ENCODE data around the gene PECR.
"Not testable (repeated sequence)": the region's sequence is repeated elsewhere in the genome, so short reads cannot be mapped to it uniquely, and the experiment has no call there.

The PECR gene

DNA sequence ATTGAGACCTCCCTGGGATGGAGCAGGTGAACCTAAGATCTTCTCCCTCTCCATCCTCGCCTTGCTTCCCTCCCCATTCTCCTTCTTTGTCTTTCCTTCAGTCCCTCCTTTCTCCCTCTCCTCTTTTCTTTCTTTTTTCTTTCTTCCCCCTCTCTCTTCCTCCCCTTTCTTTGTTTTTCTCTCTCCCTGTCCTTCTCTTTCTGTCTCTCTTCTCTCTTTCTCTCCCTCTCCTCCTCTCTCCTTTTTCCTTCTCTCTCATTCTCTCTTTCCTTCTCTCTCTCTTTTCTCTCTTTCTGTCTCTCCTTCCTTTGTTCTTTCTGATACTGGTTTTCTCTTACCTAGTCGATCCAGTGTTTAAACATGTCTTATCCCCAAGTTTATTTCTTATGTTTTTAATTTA, 78.9 kb downstream of the PECR start:
- no peak for DNase-seq

DNA sequence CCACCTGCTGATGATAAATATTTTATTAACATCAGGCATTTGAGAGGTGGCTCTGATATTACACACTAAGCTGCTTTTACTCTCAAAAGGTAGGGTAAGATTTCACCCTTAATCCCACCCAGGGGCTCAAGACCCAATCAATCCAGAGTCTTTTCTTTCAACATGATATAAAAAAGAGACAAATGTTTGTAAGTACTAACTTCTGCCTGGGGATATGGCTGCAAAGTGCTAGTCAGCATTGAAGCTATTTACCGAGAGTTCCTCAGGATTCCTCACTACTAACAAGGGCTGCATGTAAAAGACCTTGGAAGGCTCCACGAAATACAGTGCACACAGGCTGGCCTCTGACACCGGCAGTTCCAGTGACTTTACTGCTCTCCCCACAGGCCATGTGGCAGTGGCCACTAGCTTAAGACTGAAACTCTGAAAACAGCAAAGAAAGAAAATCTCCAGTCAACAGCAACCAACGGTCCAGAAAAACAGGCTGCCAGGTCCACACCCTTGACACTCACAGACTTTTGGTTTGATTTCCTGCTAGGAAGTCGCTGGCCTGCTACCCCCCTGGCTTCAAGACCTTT, 79.4 kb downstream of the PECR start:
- no peak for DNase-seq

DNA sequence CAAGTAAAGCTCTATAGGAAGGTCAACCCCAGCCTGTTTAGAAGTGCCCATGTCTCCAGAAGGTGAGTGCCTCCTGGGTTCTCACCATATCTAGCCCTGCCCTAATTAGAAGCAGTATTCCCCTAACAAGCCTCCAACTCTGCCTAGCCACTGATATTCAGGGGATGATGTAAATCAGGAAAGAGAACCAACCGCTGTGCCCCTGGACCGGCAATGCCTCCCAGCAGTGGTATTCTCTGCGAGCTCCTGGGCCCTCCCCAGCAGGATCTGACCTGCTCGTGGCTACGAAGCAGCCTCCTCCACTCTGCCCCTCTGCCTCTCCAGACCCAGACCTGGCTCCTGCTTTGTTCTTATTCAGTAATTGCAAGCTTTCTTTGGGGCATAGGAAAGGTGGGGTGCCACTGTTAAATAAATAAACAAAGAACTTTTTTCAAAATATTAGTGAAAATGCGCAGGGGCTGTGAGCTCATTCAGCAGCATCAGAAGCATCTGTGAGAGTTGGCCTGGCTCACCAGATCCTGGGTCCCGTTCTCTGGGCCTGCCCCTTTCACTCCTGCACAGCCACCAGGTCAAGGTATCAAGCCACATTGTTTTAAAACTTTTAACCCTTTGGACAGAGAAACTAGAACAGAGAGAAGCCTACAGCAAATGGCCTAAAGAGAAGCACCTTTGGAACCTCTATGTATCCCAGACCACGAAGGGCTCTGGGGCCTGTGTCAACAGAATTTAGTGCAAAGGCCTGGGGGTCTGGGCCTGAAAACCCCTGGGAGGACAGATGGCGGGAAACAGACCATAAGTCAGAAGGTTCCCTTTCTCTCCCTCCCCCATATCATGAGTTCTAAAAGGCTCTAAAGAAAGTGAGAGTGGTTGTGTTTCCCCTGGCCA, 80.2 kb downstream of the PECR start:
- no peak for DNase-seq

DNA sequence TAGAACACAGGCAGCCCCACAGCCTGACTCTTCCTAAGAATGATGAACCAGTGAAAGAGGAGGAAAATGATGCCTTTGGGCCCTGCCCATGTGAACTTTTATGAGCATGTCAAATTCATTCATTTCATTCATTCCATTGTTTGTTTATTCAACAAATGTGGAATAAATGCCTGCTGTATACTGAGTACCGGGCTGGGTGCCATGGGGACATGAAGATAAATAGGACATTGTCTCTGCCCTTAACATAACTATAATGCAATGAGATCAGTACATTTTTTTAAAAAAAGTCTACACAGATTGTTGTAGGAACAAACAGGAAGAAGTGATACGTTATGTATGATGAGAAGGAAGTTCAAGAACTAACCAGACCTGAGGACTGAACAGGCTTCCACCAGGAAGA, 83.0 kb downstream of the PECR start:
- DNase-seq = peak in 17 of 56 donors; percentile 2 to 63 (median 14)

DNA sequence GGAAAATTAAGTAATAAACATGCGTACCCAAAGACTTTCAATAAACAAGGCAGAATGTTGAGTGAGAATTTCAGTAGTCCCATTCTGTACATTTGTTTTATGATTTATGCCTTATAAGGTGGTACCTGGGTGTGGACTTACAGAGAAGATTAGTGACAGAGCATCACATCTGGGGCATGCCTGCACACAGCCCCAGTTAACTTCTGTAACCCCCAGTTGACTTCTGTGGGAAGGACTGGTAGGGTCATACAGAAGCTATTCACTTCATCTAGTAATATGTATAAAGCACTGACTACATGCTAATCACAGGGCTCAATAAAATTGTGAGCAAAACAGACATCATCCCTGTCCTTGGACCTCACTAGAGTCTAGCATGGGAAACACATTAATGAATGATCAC, 84.4 kb downstream of the PECR start:
- DNase-seq = no peak

DNA sequence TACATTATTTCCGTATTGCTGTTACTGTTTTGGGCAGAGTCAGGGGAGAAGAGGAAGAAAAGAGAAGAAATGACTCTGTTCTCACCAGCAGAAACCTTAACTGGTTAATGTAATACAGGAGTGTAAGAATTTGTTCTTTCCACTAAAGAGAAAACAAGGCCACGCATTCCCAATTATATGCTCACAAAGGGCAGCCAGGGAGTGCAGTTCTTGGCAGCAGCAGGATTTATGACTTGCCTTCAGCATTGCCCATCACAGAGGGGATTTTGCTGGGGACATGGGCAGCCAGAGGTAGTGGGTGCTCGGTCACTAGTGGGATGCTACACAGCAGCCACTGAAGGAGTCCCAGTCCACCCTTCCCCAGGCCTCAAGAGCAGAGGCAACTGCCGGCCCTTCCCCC, 86.7 kb downstream of the PECR start:
- no peak for DNase-seq

DNA sequence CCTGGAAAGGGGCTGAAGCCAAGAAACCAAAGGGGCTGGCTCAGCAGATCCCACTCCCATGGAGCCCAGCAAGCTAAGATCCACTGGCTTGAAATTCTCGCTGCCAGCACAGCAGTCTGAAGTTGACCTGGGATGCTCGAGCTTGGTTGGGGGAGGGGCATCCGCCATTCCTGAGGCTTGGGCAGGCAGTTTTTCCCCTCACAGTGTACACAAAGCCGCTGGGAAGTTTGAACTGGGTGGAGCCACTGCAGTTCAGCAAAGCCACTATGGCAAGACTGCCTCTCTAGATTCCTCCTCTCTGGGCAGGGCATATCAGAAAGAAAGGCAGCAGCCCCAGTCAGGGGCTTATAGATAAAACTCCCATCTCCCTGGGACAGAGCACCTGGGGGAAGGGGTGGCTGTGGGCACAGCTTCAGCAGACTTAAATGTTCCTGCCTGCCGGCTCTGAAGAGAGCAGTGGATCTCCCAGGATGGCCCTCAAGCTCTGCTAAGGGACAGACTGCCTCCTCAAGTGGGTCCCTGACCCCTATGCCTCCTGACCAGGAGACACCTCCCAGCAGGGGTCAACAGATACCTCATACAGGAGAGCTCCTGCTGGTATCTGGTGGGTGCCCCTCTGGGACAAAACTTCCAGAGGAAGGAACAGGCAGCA, 92.9 kb downstream of the PECR start:
- not testable (repeated sequence) for DNase-seq
